A549 (cell line): ENCODE results near the gene OLAH.
"Not testable (repeated sequence)": the region's sequence is repeated elsewhere in the genome, so short reads cannot be mapped to it uniquely, and the experiment has no call there.

ENCODE experiments used
- RFX5 ChIP-seq: fragments of 450-650 bp; IDR thresholded peaks from 2 replicates; pipeline ENCODE4 v1.7.1; 2014; ENCODE audit warnings: antibody characterized with exemption, mild to moderate bottlenecking, moderate library complexity
- TF ChIP-seq, protein P1 (sequence below): fragments of 150-350 bp; IDR thresholded peaks from 2 replicates; pipeline ENCODE4 v1.6.1; 2014; ENCODE audit warnings: low read depth, mild to moderate bottlenecking, low read length

DNA sequence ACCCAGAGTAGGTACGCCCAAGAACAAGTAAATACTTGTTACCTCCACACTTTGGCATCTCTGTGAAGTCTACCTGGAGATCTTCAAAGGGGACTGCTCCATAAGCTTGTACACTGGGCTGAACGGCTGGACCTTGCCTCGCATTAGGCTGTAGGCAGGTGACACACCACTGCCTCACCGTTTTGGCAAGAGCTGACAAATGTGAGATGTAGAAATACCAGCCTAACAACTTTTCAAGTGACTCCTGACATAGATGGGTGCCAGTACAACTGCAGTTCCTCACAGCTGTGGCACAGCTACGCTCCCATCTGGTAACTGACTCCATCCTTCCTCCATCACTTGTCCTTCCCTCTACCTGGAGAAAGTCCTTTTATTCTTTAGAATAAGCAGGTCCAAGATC is 30.2 kb upstream of the OLAH start:
- TF ChIP-seq RFX5 = not testable (repeated sequence)
- TF ChIP-seq, protein P1, sequence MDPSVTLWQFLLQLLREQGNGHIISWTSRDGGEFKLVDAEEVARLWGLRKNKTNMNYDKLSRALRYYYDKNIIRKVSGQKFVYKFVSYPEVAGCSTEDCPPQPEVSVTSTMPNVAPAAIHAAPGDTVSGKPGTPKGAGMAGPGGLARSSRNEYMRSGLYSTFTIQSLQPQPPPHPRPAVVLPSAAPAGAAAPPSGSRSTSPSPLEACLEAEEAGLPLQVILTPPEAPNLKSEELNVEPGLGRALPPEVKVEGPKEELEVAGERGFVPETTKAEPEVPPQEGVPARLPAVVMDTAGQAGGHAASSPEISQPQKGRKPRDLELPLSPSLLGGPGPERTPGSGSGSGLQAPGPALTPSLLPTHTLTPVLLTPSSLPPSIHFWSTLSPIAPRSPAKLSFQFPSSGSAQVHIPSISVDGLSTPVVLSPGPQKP = not testable (repeated sequence)
